ENCODE results near the gene TMEM258.

The TMEM258 gene

DNA sequence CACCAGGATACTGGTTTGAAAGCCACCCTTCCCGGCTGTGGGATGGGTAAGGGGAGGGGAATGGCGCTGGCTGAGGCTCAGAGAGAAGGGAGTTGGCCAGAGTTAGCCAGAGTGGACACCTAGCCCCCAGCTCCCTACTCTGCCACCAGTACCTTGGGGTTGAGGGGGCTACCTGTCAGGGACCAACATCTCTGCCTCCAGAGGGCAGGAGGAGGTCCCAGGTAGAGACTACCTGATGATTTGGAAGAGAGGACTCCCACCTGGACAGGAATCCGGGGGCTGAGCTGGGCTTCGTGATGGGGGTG, 36.3 kb downstream of the TMEM258 start:
- no peak for DNase-seq

DNA sequence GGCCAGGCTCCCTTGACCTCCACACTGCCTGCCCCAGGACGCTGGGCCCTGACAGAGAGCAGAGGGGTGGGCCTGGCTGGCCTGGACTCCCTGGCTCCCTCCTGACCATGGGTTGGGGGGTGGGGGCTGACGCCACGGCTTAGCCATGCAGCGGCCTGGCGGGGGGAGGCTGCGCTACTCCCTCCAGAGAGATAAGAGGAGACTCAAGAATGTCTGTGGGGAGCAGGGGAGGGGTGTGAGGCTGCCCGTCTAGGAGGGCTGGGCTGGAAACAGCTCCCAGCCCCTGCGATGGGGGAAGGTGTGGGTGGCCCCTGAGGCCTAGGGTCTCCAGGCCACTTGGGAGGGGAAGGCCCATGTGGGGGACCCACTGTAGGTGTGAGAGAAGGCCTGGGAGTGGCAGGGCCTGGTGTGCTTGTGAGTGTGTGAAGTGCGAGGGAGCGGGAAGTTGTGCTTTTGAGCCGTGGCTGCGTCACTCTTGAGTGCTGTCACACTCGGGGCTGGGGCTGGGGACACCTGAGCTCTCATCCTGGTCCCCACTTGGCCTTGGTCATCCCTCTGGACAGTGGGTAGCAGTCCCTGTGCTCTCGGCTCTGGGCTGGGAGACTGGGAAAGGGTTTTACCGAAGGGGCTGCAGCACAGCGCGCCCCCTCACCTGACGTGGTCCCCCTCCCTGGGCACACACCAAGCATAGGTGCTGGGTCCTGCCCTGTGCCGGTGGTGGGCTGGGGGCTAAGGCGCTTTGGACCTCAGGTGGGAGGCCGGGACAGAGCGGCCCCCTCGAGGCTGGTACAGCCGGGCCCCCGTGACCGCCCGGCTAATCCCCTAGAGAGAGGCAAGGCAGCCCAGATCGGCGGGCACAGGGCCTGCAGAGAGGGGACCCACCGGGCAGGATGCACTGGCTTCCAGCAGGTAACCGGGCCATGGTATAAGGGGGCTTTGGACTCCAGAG, 37.6 kb downstream of the TMEM258 start:
- DNase-seq: peak; percentile 53

DNA sequence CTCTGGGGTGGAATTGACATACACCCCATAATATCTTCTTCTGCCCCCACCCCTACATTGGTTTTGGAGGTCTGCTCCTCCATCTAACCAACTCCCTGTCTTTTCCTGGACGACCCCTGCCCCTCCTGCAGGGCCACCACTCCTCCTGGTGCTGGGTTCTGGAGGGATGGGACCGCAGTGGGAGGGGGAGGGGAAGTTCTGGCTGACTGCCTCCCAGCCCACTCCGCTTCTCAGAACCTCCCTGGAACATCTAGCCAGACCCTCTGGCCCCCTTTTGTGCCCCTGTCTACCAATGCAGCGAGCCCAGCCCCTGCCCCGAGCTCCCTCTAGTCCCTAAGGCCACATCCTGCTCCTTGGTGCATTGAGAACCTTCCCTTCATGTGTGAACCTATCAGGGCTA, 38.7 kb downstream of the TMEM258 start:
- DNase-seq: no peak

DNA sequence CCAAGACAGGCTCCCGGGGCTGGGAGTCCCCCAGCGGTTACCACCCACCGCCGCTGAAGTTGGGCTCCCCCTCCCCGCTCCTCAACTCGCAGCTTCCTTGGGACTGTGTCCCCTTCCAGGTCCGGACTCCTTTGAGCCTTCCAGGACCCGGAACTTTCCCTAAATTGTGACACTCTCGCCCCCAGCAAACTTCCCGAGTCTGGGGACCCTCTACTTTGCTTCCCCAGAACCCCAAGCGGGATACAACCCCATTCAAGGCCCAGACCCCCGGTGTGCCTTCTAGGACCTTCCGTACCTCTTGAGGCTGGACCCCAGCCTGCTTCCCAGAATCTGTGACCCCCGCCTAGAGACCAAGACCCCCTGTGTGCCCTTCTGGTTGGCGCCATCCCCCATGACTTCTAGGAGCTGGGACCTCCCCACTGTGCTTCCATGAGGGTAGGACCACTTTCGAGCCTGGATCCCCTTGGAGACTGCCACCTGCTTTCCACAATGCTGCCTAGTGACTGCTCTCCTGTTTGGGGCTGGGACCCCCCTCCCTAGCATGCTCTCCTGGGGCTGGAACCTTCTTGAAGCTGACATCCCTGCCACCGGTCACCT, 39.4 kb downstream of the TMEM258 start:
- DNase-seq: no peak

DNA sequence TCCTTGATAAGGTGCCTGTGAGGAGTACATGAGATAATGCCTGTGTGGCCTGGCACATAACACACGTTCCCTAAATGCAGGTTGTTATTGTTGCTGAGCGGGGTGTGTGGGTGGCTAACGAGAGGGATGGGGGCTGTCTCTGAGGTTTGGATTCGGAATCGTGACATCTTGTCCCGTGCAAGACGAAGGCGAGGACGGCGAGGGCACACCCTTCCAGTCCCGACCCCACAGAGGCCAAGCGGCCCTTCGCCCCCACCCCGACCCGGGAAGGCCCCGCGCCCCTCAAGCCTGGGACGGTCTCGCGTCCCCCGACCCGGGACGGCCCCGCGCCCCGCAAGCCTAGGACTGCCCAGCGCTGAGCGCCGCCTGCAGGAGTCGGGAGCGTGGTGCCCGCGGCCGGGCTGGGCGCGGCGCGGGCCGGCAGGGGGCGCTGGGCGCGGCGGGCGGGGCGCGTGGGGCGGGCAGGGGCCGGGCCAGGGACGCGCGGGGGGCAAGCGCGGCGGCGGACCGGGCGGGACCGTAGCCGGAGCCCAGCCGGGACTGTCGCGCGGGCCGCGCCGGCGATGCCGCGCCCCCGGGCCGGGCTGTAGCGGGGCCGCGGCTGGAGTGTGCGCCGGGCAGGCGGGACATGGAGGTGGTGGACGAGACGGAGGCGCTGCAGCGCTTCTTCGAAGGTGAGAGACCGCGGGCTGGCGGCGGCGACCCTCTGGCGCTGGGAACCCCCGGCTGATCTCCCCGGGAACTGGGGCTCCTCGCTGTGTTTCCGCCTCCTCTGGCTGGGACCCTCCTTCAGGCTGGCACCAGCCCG, 40.1 kb downstream of the TMEM258 start, which contains the start of gene MYRF:
TSS of gene MYRF (plus strand) at position 520 of the 808 bp plus-strand sequence. CDS start at position 629, 109 bp downstream.
- DNase-seq: peak; percentile 46

DNA sequence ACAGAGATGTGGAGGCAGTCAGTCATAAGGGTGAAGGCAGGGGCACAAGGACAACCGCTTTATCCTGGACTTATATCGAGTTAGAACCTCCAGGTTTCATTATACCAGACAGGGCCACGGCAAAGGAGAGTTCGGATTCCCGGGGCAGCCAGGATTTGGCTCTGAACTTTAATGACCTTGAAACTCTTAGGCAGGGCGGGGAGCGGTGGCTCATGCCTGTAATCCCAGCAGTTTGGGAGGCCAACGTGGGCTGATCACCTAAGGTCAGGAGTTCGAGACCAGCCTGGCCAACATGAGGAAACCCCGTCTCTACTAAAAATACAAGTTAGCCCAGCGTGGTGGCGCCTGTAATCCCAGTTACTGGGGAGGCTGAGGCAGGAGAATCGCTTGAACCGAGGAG, 41.0 kb downstream of the TMEM258 start:
- no peak for DNase-seq

DNA sequence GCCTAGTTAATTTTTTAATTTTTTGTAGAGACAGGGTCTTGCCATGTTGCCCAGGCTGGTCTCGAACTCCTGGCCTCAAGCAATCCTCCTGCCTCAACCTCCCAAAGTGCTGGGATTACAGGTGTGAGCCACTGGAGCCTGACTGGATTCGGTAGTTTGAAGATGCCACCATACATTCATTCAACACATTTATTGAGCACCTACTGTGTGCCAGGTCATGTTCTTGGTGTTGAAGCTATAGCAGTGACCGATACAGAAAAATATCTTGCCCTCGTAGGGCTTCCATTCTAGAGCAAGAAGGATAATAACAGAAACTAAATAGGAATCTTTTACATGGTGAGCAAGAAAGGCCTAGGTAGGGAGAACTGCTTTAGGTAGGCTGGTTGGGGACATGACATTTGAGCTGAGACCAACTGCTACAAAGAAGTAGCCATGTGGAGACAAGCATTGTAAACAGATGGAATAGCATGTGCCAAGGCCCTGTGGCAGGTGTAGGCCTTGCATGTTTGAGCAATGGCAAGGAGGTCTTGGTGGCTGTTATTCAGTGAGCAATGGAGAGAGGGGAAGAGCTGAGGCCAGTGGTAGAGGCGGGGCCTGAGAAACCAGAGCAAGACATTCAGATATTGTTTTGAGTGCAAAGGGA, 41.6 kb downstream of the TMEM258 start:
- DNase-seq: no peak

DNA sequence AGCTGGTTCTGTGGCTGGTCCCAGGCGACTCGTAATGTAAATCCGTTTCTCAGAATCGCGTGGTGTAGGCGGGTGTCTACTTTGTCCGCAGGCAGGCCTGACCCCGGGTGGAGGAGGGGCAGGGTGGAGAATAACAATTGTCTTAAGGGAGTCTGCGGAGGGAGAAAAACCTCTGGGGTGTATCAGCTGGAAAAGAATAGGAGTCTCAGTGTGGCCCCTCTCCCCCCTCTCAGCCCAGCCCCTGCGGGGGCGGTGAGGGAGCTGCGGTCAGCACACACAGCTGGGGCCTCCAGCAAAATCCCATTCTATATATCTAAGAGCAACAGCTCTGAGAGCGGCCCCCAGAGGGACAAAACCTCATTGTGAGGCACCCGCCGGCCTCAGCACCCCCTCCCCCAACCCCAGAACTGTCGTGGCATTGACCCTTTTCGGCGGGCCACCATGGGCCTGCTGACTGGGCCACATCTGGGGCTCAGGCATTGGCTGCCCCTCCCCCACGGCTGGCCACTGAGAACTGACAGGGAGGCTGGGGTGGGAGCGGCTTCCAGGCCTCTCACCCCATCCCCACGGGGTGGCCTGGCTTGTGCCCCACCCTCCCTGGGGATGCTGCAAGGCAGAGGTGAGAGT, 42.7 kb downstream of the TMEM258 start:
- DNase-seq: no peak

DNA sequence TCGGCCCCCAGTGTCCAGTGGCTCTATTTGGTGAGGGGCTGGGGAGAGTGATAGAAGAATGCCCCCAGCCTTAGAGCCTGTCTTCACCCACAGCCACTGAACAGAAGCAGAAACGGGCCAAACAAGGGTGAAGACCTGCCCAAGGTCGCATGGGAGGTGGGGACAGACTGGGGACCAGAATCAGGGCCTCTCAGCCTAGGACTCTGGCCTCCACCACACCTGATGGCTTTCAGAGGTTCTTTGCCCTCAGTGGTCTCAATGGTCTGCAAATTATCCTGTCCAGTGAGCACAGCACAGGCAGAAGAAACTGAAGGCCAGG, 44.5 kb downstream of the TMEM258 start:
- no peak for DNase-seq

DNA sequence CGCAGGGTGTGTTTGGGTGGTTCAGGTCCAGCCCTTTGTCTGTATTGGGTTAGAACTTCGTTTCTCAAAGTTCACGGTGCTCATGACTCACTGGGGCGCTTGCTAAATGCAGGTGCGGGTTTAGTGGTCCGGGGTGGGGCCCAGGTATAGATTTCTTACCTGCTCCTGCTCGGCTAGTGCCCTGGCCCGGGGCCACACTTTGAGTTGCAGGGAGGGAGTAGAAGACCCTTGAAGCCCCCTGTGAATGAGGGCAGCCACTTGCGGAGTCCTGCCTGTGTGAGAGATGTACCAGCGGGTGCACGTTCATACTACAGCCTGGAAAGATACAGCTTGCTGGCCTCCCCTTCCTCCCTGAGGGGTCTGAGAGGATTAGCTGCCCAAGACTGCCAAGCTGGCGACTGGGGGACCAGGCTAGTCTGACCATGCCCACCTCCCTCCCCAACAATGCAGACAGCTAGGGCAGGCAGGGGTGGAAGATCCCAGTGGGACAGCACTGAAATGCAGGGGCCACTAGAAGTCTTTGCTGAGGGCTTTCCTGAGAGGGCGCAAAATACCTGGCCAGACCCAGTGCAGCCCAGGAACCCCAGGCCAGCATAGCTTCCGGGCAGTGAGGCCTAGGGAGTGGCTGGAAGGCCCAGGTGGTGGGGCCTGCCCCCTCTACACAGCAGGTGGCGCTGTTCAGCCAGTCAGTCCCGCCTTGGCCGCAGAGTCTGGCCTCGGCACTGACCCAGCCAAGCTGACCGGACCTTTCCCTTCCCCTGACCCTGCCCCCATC, 45.0 kb downstream of the TMEM258 start:
- peak; percentile 30 for DNase-seq

DNA sequence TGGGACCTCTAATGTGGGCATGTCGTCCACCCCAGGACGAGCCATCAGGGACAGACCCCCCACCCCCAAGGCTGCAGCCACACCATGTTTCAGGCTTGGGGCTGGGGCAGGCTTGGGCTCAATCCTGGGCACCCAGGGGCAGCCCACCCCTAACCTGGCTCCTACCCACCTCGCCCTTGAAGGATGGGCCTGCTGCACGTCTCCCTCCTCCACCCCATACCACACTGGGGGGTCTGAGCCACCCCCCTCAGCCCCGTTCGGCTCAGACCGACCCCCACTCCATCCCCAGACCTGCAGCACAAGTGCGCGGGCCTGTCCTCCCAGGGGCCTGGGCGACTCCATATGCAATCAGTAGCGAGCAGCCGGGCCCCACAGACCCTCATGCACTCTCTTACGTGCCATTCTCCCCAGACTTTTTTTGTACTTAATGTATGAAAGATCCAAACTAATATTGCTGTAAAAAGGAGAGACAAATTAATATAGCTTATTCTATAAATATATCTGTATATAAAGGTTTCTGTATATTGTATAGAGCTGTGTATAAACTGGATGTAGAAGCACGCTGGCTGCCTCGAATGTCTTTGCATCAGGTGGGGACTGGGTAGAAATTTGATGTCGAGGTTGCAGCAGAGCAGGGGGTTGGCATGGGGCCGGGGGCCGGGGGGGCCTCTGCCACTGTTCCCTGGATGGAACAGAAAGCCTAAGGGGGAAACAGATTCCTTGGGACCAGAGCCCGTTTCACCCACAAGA, 45.8 kb downstream of the TMEM258 start:
- DNase-seq: no peak

DNA sequence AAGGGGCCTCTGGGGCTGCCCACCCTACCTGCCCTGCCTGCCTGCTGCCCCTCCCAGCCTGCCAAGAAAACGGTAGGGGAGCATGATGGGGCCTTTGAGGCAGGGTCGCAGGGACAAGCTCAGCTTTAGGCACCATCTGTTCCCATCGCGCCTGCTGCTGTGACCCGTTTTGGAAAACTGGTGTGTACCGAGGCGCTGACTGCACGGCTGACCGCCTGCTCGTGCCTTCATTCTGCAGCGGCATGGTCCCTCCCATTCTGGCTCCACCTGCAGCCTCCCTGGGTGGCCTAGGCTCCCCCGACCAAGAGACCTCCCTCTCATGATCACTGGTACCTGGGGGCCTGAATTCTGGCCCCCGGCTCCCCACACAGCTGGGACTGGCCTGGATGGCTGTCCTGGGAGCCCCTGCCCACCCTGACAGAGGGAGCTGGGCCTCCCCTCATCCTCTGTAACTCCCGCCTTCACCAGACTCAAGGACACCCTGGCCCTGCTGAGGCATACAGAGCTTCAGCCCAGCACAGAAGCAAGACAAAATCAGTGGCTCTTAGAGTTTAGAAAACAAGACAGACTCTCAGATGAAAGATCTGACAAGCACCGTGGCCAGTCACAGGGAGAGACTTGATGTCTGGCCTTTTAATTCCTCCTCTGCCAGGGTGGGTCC, 46.5 kb downstream of the TMEM258 start:
- no peak for DNase-seq

DNA sequence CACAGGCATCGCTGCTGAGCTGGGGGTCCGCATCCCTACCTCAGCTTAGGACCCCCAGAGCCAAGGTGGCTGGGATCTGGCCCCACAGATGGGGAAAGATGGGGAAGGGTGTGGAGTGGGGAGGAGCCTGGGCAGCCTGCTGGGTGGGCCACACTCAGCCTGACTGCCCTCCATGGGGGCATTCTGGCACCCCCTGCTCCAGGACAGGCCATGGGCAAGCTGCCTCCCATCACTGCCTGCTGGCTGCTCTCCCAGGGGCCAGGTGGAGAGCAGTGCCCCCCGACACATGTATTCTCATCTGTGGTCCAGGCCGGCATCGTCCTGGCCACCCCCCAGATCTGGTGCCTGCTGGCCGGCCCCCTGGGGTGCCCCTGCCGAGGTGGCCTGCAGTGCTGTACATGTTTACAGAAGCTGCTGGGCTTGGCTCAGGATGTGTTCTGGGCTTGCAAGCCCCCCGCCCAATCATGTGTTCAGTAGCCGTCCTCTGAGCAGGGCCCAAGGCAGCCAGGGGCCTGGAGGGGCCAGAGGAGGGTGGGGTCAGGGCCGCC, 47.7 kb downstream of the TMEM258 start:
- DNase-seq: no peak

DNA sequence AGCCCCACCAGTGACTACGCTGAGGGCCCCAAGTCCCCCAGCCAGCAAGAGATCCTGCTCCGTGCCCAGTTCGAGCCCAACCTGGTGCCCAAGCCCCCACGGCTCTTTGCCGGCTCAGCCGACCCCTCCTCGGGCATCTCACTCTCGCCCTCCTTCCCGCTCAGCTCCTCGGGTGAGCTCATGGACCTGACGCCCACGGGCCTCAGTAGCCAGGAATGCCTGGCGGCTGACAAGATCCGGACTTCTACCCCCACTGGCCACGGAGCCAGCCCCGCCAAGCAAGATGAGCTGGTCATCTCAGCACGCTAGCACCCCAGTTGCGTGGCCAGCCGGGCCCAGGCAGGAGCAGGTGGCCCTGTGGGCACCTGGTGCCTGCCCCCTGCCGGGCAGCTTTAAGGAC, 48.2 kb downstream of the TMEM258 start:
- no peak for DNase-seq

DNA sequence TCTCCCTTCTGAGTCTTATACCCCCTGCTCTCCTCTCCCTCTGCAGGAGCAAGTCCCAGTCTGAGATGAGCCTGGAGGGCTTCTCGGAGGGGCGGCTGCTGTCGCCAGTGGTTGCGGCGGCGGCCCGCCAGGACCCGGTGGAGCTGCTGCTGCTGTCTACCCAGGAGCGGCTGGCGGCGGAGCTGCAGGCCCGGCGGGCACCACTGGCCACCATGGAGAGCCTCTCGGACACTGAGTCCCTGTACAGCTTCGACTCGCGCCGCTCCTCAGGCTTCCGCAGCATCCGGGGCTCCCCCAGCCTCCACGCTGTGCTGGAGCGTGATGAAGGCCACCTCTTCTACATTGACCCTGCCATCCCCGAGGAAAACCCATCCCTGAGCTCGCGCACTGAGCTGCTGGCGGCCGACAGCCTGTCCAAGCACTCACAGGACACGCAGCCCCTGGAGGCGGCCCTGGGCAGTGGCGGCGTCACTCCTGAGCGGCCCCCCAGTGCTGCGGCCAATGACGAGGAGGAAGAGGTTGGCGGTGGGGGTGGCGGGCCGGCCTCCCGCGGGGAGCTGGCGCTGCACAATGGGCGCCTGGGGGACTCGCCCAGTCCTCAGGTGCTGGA, 48.8 kb downstream of the TMEM258 start:
- no peak for DNase-seq

DNA sequence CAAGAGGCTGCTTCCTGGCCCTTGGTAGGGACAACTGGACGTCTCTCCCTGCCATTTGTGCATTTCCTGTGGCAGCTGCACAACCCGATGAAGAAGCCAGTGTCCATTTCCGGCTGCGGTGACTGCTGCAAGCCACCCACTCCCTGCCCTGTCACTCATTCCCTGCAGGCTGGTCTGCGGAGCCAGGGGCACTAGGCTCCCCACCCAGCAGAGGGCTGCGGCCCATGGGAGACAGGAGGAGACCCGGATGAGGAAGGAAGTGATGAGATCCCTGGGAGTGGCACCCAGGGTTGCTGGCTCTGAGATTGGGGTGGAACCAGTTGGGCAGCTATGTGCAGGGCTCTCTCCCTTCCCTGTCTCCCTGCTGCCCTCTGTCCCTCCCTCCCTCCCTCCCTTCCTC, 50.0 kb downstream of the TMEM258 start:
- DNase-seq: no peak

DNA sequence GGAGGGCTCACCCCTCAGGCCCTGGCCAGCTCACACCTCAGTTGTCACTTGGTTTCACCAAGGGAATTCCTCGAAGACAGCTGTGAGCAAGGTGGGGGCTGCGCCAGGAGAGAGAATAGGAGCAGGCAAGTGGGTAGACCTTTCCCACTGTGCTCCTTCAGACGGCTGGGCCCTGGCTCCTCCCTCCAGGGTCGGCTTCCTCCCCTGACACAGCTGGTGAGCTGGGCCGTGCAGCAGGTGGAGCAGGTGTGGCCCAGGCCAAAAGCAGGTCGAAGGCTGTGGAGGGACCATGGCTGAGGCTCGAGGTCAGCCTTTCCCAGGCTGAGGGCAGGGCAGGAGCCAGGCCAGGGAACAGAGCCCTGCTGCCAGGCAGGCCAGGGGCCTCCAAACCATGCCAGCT, 52.4 kb downstream of the TMEM258 start:
- DNase-seq: no peak

DNA sequence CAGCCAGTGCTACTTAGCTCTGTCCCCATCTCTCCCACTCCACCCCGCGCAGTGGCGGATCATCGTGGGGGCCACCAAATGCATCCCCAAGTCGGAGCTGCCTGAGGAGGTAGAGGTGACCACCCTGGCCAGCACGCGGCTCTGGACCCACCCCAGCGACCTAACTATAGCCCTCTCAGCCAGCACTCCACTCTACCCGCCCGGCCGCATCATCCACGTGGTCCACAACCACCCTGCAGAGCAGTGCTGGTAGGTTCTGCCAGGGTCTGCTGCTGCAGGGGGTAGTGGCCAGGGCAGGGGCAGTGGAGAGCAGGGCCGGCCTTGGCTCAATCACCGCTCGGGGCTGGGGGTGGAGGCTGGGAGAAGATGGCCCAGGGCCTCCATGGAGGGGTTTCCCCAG, 53.0 kb downstream of the TMEM258 start:
- DNase-seq: no peak
